SK-N-SH (cell line): ENCODE results near the gene PHKG1. TPM values are rescaled to one million over a fixed set of nuclear protein-coding genes. Genes with fewer than 3 reads are reported as not detected.

ENCODE experiments used
- CTCF ChIA-PET: fragments of 300-600, 350-600 bp; formaldehyde crosslinking; extraction: SDS; loops from one replicate; lab custom pipeline; 2021; lab: Yijun Ruan, JAX
- POLR2A ChIA-PET: fragments of 350-600 bp; sonication (Branson Sonifier 250); formaldehyde crosslinking; extraction: SDS; loops from one replicate; lab custom pipeline; 2020; ENCODE audit warnings: antibody characterized with exemption, inconsistent platforms; lab: Yijun Ruan, JAX
- DNase-seq: peaks from one replicate; pipeline ENCODE4 v3.0.0; 2012
- H2AFZ ChIP-seq: fragments of 200-600 bp; sonication (generic); 2 replicates; pipeline ENCODE4 v1.8.1; 2016; ENCODE audit warnings: antibody characterized with exemption, mild to moderate bottlenecking, low read depth
- H3F3A ChIP-seq: fragments of 200-600 bp; sonication (generic); replicated peaks from 2 replicates; pipeline ENCODE3; 2016; ENCODE audit warnings: antibody characterized with exemption, mild to moderate bottlenecking; ENCODE audit not compliant: insufficient read depth
- H3K27ac ChIP-seq, 2 experiments: fragments of 200-500 bp in 1 of 2; fragments of 200-600 bp in 1 of 2; sonication (Bioruptor generic) in 1 of 2; sonication (generic), shearing (Covaris generic) in 1 of 2; 2 replicates each; pipeline versions ENCODE4 v1.5.1 to v1.6.1; 2014 to 2016; ENCODE audit warnings: low read depth in 2 of 2, inconsistent platforms in 1 of 2, low read length in 1 of 2, mild to moderate bottlenecking in 1 of 2, mixed read lengths in 1 of 2
- H3K27me3 ChIP-seq: fragments of 200-600 bp; sonication (generic), shearing (Covaris generic); 2 replicates; pipeline ENCODE4 v1.6.1; 2016; ENCODE audit warnings: mixed run types; ENCODE audit not compliant: insufficient read depth
- H3K36me3 ChIP-seq, 2 experiments: fragments of 200-500 bp in 1 of 2; fragments of 200-600 bp in 1 of 2; sonication (Bioruptor generic) in 1 of 2; sonication (generic) in 1 of 2; replicated peaks in 1 of 2; 2 replicates each; pipeline versions ENCODE3 to v1.5.1; 2014 to 2016; ENCODE audit warnings: low read length in 1 of 2, mild to moderate bottlenecking in 1 of 2; ENCODE audit not compliant: insufficient read depth in 2 of 2, control insufficient read depth in 1 of 2
- H3K4me1 ChIP-seq, 2 experiments: fragments of 200-500 bp in 1 of 2; fragments of 200-600 bp in 1 of 2; sonication (Bioruptor generic) in 1 of 2; sonication (generic), shearing (Covaris generic) in 1 of 2; 2 replicates each; pipeline versions ENCODE4 v1.5.1 to v1.6.1; 2014 to 2016; ENCODE audit warnings: low read depth in 1 of 2, low read length in 1 of 2, mixed run types in 1 of 2; ENCODE audit not compliant: insufficient read depth in 2 of 2, control insufficient read depth in 1 of 2
- H3K4me2 ChIP-seq: fragments of 200-600 bp; sonication (generic), shearing (Covaris generic); 2 replicates; pipeline ENCODE4 v1.6.1; 2017; ENCODE audit warnings: mixed run types
- H3K4me3 ChIP-seq, 2 experiments: fragments of 200-500 bp in 1 of 2; fragments of 200-600 bp in 1 of 2; sonication (Bioruptor generic) in 1 of 2; sonication (generic), shearing (Covaris generic) in 1 of 2; 2 replicates each; pipeline versions ENCODE4 v1.5.1 to v1.8.1; 2014 to 2016; ENCODE audit warnings: low read depth in 2 of 2, inconsistent platforms in 1 of 2, low read length in 1 of 2, mild to moderate bottlenecking in 1 of 2, mixed read lengths in 1 of 2, moderate library complexity in 1 of 2
- H3K79me2 ChIP-seq: fragments of 200-600 bp; sonication (generic); 2 replicates; pipeline ENCODE4 v1.8.1; 2017; ENCODE audit warnings: mild to moderate bottlenecking; ENCODE audit not compliant: insufficient read depth
- H3K9ac ChIP-seq: fragments of 200-600 bp; sonication (generic); 2 replicates; pipeline ENCODE4 v1.6.1; 2017; ENCODE audit warnings: mixed run types
- H3K9me2 ChIP-seq: fragments of 200-600 bp; sonication (generic); 2 replicates; pipeline ENCODE4 v1.6.1; 2017; ENCODE audit warnings: mixed run types
- H3K9me3 ChIP-seq: fragments of 200-600 bp; sonication (generic); 2 replicates; pipeline ENCODE4 v1.6.1; 2017; ENCODE audit warnings: mixed run types, mild to moderate bottlenecking, moderate library complexity
- H4K20me1 ChIP-seq: fragments of 200-600 bp; sonication (generic); 2 replicates; pipeline ENCODE4 v1.6.1; 2017; ENCODE audit warnings: mild to moderate bottlenecking, mixed run types; ENCODE audit not compliant: insufficient read depth
- CHD2 ChIP-seq: fragments of 150-350 bp; IDR thresholded peaks from 2 replicates; pipeline ENCODE4 v1.6.1; 2018; ENCODE audit warnings: low read length; ENCODE audit not compliant: partially characterized antibody
- CTCF ChIP-seq: fragments of 200-600 bp; sonication (generic); IDR thresholded peaks from 2 replicates; pipeline ENCODE4 v1.6.1; 2017; ENCODE audit warnings: antibody characterized with exemption, mild to moderate bottlenecking, moderate library complexity
- FOXJ3 ChIP-seq: sonication (generic); formaldehyde crosslinking; IDR thresholded peaks from 2 replicates; pipeline ENCODE4 v1.5.1; 2020; ENCODE audit warnings: mild to moderate bottlenecking, missing genetic modification reagents
- FOXM1 ChIP-seq: IDR thresholded peaks from 2 replicates; pipeline ENCODE4 v1.4.0; 2012; ENCODE audit warnings: low read depth, mild to moderate bottlenecking
- GABPA ChIP-seq: IDR thresholded peaks from 2 replicates; pipeline ENCODE4 v1.4.0; 2012; ENCODE audit warnings: low read depth, mild to moderate bottlenecking
- JUND ChIP-seq: IDR thresholded peaks from 2 replicates; pipeline ENCODE4 v1.4.0; 2012
- NFIC ChIP-seq: IDR thresholded peaks from 2 replicates; pipeline ENCODE4 v1.4.0; 2012; ENCODE audit warnings: borderline replicate concordance
- RAD21 ChIP-seq: IDR thresholded peaks from 2 replicates; pipeline ENCODE4 v1.6.1; 2012; ENCODE audit warnings: mild to moderate bottlenecking, low read length
- RCOR1 ChIP-seq: fragments of 150-350 bp; IDR thresholded peaks from 2 replicates; pipeline ENCODE4 v1.6.1; 2017; ENCODE audit warnings: antibody characterized with exemption, low read length
- RFX5 ChIP-seq: IDR thresholded peaks from 2 replicates; pipeline ENCODE4 v1.6.1; 2012; ENCODE audit warnings: mild to moderate bottlenecking, improper control_type of control experiment, low read length
- RXRA ChIP-seq: IDR thresholded peaks from 2 replicates; pipeline ENCODE4 v1.4.0; 2012; ENCODE audit warnings: low read depth, mild to moderate bottlenecking, borderline replicate concordance
- SMC3 ChIP-seq: IDR thresholded peaks from 2 replicates; pipeline ENCODE4 v1.6.1; 2012; ENCODE audit warnings: low read depth, low read length, improper control_type of control experiment
- TAF1 ChIP-seq: IDR thresholded peaks from 2 replicates; pipeline ENCODE4 v1.6.1; 2012; ENCODE audit warnings: low read depth, mild to moderate bottlenecking, low read length, moderate library complexity, borderline replicate concordance
- TCF12 ChIP-seq: IDR thresholded peaks from 2 replicates; pipeline ENCODE4 v1.4.0; 2012
- WGBS: methylation state at CpG from one replicate; pipeline ENCODE4 v1.1.6; 2017; ENCODE audit warnings: low lambda C conversion rate; 5-methylcytosine and 5-hydroxymethylcytosine counted together
- polyA plus RNA-seq, 3 experiments: library from polyadenylated mRNA; depleted of rRNA; stranded (reverse); fragments of >200 nt; gene quantifications; 2 replicates each; pipeline ENCODE4 v1.2.3, GENCODE V29; 2012
- TF ChIP-seq, protein P1 (sequence below): fragments of 150-350 bp; IDR thresholded peaks from 2 replicates; pipeline ENCODE4 v1.6.1; 2017; ENCODE audit warnings: antibody characterized with exemption, low read length, low read depth, borderline replicate concordance
- TF ChIP-seq, protein P2 (sequence below): IDR thresholded peaks from 2 replicates; pipeline ENCODE4 v1.6.1; 2012; ENCODE audit warnings: mild to moderate bottlenecking, low read depth, low read length, moderate library complexity
- TF ChIP-seq, protein P3 (sequence below): IDR thresholded peaks from 2 replicates; pipeline ENCODE4 v1.4.0; 2012; ENCODE audit warnings: low read depth, borderline replicate concordance
- TF ChIP-seq, protein P4 (sequence below): IDR thresholded peaks from 2 replicates; pipeline ENCODE4 v1.4.0; 2012; ENCODE audit warnings: low read depth
- TF ChIP-seq, protein P5 (sequence below): IDR thresholded peaks from 2 replicates; pipeline ENCODE4; 2012

PHKG1 gene
- polyA plus RNA-seq, 1 of the 3 experiments (the other 2 are of a cell fraction) = 2.5 TPM

DNA sequence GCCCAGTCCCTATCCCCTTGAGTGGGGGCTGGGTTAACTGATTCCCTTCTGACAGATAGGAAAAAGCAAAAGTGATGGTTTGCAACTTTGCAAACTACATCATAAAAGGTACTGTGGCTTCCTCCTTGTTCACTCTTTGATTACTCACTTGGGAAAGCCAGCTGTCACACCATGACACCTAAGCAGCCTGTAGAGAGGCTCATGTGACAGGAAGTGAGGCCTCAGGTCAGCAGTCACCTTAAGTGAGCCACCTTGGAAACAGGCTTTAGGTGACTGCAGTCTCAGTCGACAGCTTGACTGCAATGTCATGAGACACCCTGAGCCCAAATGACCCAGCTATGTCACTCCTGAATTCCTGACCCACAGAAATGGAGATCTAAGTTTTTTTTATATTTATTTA lies 17.9 kb upstream of the PHKG1 start:
- Histone ChIP-seq H3K9me2 (no peaks in the 10 kb centered on the region), H3K4me1 (no peaks in the 10 kb centered on the region; a peak in 1 of 4 replicates), H3F3A (peaks cover 3% of the 10 kb centered on the region), H3K79me2 (peaks cover 6% of the 10 kb centered on the region), H3K4me2 (no peak overlapping the region), H3K4me3 (no peak overlapping the region), H3K9me3 (no peaks in the 10 kb centered on the region), H4K20me1 (no peaks in the 10 kb centered on the region), H3K27me3 (peaks cover 8% of the 10 kb centered on the region; the same call in 1 of the 2 replicates), H3K9ac (no peak overlapping the region), H2AFZ (no peak overlapping the region), H3K27ac (no peak overlapping the region), H3K36me3 (no peaks in the 10 kb centered on the region)
- CTCF ChIA-PET = no interaction called here
- 8% methylated on average over 1 of the region's 1 CpG for WGBS
- DNase-seq = no peak
- TF ChIP-seq FOXJ3 (CRISPR knock-in tag) (no peak), RAD21 (no peak), GABPA (no peak), JUND (no peak), TCF12 (no peak), TAF1 (no peak), FOXM1 (no peak), RCOR1 (no peak), RXRA (no peak), SMC3 (no peak)
- TF ChIP-seq, protein P1, sequence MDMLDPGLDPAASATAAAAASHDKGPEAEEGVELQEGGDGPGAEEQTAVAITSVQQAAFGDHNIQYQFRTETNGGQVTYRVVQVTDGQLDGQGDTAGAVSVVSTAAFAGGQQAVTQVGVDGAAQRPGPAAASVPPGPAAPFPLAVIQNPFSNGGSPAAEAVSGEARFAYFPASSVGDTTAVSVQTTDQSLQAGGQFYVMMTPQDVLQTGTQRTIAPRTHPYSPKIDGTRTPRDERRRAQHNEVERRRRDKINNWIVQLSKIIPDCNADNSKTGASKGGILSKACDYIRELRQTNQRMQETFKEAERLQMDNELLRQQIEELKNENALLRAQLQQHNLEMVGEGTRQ = no peak
- TF ChIP-seq, protein P2, sequence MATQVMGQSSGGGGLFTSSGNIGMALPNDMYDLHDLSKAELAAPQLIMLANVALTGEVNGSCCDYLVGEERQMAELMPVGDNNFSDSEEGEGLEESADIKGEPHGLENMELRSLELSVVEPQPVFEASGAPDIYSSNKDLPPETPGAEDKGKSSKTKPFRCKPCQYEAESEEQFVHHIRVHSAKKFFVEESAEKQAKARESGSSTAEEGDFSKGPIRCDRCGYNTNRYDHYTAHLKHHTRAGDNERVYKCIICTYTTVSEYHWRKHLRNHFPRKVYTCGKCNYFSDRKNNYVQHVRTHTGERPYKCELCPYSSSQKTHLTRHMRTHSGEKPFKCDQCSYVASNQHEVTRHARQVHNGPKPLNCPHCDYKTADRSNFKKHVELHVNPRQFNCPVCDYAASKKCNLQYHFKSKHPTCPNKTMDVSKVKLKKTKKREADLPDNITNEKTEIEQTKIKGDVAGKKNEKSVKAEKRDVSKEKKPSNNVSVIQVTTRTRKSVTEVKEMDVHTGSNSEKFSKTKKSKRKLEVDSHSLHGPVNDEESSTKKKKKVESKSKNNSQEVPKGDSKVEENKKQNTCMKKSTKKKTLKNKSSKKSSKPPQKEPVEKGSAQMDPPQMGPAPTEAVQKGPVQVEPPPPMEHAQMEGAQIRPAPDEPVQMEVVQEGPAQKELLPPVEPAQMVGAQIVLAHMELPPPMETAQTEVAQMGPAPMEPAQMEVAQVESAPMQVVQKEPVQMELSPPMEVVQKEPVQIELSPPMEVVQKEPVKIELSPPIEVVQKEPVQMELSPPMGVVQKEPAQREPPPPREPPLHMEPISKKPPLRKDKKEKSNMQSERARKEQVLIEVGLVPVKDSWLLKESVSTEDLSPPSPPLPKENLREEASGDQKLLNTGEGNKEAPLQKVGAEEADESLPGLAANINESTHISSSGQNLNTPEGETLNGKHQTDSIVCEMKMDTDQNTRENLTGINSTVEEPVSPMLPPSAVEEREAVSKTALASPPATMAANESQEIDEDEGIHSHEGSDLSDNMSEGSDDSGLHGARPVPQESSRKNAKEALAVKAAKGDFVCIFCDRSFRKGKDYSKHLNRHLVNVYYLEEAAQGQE = no peak
- POLR2A ChIA-PET = no interaction called here

DNA sequence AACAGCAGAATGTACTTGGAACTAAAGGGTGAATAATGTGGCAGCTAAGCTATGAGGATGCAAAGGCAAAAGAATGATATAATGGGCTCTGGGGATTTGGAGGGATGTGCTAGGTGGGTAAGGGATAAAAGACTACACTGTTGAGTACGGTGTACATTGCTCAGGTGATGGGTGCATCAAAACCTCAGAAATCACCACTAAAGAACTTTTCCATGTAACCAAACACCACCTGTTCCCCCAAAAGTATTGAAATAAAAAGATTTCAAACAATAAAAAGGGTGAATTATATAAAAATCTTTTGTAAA lies 15.2 kb upstream of the PHKG1 start:
- Histone ChIP-seq H2AFZ (peak overlapping the region; percentile 98), H3K4me2 (no peak overlapping the region), H3K27ac (no peak overlapping the region), H3K9ac (no peak overlapping the region), H3K9me2 (no peaks in the 10 kb centered on the region), H3K36me3 (peaks cover 11 to 18% of the 10 kb centered on the region in 2 experiments), H3K79me2 (peaks cover 34% of the 10 kb centered on the region), H3F3A (peaks cover 14% of the 10 kb centered on the region), H3K9me3 (no peaks in the 10 kb centered on the region), H3K27me3 (no peaks in the 10 kb centered on the region; the same call in 1 of the 2 replicates), H3K4me3 (no peak overlapping the region), H3K4me1 (peaks cover 0 to 8% of the 10 kb centered on the region in 2 experiments; a peak in 2 of 4 replicates), H4K20me1 (peaks cover 25% of the 10 kb centered on the region)
- ChIA-PET CTCF (no interaction called here), POLR2A (no interaction called here)
- DNase-seq = no peak
- whole genome bisulfite sequencing = 95% methylated on average over 1 of the region's 1 CpG
- TF ChIP-seq RCOR1 = no peak
- TF ChIP-seq, protein P3, sequence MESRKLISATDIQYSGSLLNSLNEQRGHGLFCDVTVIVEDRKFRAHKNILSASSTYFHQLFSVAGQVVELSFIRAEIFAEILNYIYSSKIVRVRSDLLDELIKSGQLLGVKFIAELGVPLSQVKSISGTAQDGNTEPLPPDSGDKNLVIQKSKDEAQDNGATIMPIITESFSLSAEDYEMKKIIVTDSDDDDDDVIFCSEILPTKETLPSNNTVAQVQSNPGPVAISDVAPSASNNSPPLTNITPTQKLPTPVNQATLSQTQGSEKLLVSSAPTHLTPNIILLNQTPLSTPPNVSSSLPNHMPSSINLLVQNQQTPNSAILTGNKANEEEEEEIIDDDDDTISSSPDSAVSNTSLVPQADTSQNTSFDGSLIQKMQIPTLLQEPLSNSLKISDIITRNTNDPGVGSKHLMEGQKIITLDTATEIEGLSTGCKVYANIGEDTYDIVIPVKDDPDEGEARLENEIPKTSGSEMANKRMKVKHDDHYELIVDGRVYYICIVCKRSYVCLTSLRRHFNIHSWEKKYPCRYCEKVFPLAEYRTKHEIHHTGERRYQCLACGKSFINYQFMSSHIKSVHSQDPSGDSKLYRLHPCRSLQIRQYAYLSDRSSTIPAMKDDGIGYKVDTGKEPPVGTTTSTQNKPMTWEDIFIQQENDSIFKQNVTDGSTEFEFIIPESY = no peak
- TF ChIP-seq RFX5 = no peak
- TF ChIP-seq, protein P4, sequence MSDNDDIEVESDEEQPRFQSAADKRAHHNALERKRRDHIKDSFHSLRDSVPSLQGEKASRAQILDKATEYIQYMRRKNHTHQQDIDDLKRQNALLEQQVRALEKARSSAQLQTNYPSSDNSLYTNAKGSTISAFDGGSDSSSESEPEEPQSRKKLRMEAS = no peak
- TF ChIP-seq, protein P5, sequence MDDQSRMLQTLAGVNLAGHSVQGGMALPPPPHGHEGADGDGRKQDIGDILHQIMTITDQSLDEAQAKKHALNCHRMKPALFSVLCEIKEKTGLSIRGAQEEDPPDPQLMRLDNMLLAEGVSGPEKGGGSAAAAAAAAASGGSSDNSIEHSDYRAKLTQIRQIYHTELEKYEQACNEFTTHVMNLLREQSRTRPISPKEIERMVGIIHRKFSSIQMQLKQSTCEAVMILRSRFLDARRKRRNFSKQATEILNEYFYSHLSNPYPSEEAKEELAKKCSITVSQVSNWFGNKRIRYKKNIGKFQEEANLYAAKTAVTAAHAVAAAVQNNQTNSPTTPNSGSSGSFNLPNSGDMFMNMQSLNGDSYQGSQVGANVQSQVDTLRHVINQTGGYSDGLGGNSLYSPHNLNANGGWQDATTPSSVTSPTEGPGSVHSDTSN = no peak
- TF ChIP-seq FOXJ3 (CRISPR knock-in tag) = no peak
- TF ChIP-seq, protein P1 = no peak
- TF ChIP-seq NFIC = no peak
- TF ChIP-seq CHD2 = no peak
- TF ChIP-seq CTCF = no peak
